Stimulated activated CD8-positive, alpha-beta memory T cell treated with anti-CD3 and anti-CD28 coated beads, Interleukin-7, amount 100 ng/mL, for 48 hours (primary cell): ENCODE results near the gene SERPINB5.
"Not testable (repeated sequence)": the region's sequence is repeated elsewhere in the genome, so short reads cannot be mapped to it uniquely, and the experiment has no call there.

ENCODE experiments used
- DNase-seq, 2 donors: peaks; one replicate each; pipeline ENCODE4 v3.0.0-alpha.2; 2020; ENCODE audit warnings: low read depth in 1 of 2; ENCODE audit errors: extremely low read depth in 1 of 2

Gene SERPINB5

GRCh38 chr18:63476668-63477067, at the start of gene SERPINB5:
TSS of gene SERPINB5 (plus strand) at chr18:63476958. CDS start at chr18:63484429, 7,471 bp downstream.
- DNase-seq = no peak

DNA sequence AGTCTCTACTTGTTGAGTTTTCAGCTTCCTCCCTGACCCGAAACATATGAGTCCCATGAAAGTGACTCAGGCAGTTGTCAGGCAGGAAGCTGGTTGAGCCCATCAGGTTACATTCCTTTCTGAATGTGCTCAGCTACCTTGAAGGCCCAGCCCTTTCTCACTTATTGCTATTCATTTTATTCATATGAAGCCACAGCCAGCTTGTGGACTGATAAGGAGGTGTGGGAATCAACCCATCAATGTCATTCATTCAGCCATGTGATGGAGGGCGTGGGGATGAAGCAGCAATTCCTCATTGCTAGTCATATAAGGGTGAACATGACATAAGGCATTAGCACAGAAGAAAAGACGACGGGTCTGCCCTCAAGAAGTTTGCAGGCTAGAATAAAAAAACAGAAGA, 49.2 kb upstream of the SERPINB5 start:
- no peak for DNase-seq

- DNase-seq = no peak
Observed at GRCh38 chr18:63430526-63430925, 46.2 kb upstream of the SERPINB5 start.

DNA sequence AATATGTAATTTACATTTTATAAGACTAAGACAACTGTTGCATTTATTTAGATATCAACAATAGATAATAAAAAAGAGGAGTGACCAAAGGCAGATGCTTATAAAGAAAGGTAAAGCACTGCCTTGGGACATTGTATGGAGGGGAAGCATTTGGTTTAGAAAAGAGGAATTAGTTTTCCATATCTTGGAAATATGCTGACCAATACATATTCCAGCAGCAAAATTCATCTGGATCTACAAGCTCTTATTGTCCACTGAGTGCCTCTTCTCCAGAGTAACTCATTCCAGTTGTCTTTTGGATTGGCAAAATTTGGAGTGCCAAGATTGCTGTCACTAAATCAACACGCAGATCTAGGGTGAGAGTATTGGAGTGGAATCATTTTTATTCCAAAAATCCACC, 45.6 kb upstream of the SERPINB5 start:
- no peak for DNase-seq

GRCh38 chr18:63433334-63433866, 43.4 kb upstream of the SERPINB5 start:
- DNase-seq = no peak

DNA sequence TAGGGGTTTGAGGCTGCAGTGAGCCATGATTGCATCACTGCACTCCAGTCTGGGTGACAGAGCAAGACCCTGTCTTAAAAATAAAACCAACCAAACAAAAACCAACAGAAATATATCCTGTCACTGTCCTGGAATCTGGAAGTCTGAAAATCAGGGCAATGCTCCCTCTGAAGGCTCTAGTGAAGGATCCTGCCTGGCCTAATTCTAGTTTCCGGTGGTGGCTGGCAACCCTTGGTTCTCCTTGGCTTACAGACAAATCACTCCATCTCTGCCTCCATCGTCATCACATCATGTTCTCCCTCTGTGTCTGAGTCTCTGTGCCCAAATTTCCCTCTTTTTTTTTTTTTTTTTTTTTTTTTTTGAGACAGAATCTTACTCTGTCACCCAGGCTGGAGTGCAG, 38.6 kb upstream of the SERPINB5 start:
- DNase-seq = no peak

- DNase-seq = no peak
Observed at GRCh38 chr18:63439334-63439733, 37.4 kb upstream of the SERPINB5 start.

- DNase-seq = no peak
Observed at GRCh38 chr18:63440219-63440618, 36.5 kb upstream of the SERPINB5 start.

DNA sequence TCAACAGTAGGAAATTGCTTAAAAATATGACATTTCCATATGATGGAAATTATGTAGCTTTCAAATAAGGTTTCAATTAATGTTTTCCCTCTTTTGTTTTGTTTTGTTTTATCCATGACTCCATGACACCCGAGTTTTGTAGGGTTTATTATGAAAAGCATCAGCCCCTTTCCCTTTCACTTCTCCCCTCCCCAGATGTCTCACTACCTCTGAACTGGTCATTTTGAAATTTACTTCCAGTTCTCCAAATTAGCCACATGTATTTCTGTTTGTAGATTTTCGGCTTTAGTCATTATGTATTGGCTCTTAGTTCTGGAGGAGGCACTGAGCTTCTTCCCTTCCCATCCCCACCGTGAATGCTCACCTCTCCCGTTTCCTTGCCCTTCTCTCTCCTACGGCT, 35.9 kb upstream of the SERPINB5 start:
- no peak for DNase-seq

DNA sequence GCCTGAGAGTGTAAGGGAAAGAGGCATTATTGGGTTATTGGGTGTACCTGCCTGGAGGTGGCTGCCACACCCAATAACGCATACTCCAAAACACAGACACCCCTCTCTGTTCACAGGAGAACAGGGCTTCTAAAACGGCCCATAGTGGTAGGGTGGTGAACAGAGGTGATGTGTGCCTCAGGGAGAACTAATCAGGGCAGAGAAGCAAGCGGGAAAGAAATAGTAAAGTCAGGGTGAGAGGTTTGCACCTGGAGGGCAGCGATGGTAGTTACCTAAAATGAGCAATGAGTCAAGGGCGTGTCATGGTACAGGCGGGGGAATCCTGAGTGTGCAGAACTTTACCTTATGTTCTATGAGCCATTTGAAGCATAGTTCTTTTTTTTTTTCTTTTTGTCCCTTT, 32.9 kb upstream of the SERPINB5 start:
- DNase-seq = no peak

GRCh38 chr18:63444580-63444979, 32.2 kb upstream of the SERPINB5 start:
- no peak for DNase-seq

DNA sequence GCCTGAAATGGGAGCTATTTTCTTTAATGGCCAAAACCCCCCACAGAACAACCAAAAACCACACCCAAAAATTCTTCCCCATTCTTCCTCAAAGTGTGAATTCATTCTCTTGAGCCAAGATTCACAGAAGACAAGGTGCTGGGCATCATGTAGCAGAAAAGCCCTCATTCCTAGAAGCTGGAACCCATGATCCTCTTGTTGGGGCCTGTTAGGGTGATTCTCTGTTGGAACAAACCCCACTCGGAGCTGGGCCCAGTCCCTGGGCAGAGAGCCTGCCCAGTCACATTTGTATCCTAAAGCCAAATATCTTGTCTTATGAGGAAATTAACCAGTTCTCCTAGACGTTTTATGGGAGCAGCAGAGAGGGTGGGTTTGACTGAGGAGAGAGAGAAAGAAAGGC, 31.7 kb upstream of the SERPINB5 start:
- DNase-seq = no peak

GRCh38 chr18:63446266-63446665, 30.5 kb upstream of the SERPINB5 start:
- DNase-seq = no peak

DNA sequence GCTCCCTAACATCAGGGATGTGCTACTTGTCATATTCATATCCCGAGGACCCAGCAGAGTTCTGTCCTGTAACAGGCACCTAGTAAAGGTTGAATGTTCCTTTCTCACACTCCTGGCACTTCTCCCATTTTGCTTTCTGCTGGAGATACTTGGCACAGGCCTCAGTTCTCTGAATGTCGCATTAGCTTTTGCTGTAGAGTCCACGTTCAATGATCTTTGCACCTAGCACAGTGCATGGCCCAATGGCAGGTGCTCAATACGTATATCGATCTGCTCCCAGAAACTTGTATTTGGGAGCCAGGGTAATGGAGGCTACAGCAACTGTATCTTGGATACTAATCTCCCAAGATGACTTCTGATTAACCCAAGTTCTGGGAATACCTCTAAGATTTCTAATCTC, 29.7 kb upstream of the SERPINB5 start:
- DNase-seq = no peak

GRCh38 chr18:63449426-63449825, 27.3 kb upstream of the SERPINB5 start:
- DNase-seq = no peak

- DNase-seq = no peak
Observed at GRCh38 chr18:63451799-63452660, 24.7 kb upstream of the SERPINB5 start.

GRCh38 chr18:63452751-63453150, 24.0 kb upstream of the SERPINB5 start:
- DNase-seq = not testable (repeated sequence)

DNA sequence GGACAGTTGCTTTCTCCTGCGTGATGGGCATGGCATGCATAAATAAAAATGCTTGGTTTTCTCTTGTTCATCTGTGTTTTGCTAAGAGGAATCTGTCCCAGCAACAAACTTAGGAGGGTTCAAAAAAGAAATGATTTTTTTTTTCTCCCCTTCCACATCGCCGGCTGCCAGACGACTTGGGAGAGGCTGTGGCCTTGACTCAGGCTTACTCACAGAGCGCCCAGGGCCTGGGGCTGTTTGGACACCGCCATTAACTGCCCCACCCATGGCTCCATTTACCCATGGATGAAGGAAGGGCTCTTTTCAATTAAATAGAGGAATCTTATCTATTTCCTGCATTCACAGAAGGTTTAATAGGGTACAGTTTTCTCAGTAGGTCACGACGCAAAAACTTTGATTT, 22.3 kb upstream of the SERPINB5 start:
- no peak for DNase-seq

DNA sequence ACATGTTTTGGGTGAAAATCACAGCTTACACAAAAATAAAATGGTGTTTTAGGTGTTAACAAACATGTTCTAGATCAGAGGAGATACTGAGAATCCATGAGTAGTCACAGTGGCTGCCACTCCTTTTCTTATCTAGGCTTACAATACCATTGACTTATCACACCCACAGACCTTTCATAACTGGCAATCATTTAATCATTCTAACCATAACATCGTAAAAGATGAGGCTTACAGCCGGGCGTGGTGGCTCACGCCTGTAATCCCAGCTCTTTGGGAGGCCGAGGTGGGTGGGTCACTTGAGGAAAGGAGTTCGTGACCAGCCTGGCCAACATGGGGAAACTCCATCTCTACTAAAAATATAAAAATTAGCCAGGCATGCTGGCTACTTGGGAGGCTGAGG, 18.8 kb upstream of the SERPINB5 start:
- no peak for DNase-seq

DNA sequence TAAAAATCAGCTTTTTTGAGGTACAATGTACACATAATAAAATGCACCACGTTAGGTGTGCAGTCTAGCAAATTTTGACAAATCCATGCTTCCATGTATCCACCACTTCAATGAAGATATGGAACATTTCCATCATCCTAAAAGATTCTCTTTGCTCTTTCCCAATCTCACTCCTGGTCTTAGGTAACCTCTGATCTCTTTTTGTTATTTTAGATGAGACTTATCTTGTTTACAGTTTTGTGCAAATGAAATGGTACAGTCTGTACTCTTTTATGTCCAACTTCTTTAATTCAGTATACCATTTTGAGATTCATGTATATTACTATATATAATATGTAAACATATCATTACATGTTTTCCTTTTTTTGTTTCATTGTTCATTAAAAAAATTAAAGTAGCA, 16.3 kb upstream of the SERPINB5 start:
- DNase-seq = no peak

- DNase-seq = no peak
Observed at GRCh38 chr18:63464434-63464833, 12.3 kb upstream of the SERPINB5 start.

GRCh38 chr18:63465059-63465458, 11.7 kb upstream of the SERPINB5 start:
- DNase-seq = peak in 1 of 2 donors; percentile 4

- DNase-seq = no peak
Observed at GRCh38 chr18:63467699-63468098, 9.1 kb upstream of the SERPINB5 start.
